Mammary epithelial cell (primary cell): ENCODE results near the gene ARFGAP2.

ENCODE experiments used
- CTCF ChIP-seq, 2 donors: IDR thresholded peaks in 1 of 2; conservative IDR thresholded peaks in 1 of 2; 2 replicates each; pipeline ENCODE4 v1.5.1; 2011 to 2012; ENCODE audit warnings: inconsistent platforms in 2 of 2, low read length in 2 of 2, mild to moderate bottlenecking in 2 of 2, control low read depth in 1 of 2, low read depth in 1 of 2; ENCODE audit not compliant: insufficient read depth in 1 of 2; ENCODE audit errors: extremely low read depth in 1 of 2
- EZH2 ChIP-seq: IDR thresholded peaks from 2 replicates; pipeline ENCODE4 v1.6.1; 2012; ENCODE audit warnings: low read length, inconsistent platforms, borderline replicate concordance

GRCh38 chr11:47185305-47186075 is 8.8 kb upstream of the ARFGAP2 start:
- no peak for TF ChIP-seq CTCF (conservative IDR thresholded peaks at IDR 0.05 in 1 of 2, IDR thresholded peaks at IDR 0.05 in 1 of 2; ENCODE audit: extremely low read depth in 1 of 2, insufficient read depth in 1 of 2, low read depth in 1 of 2, low read length in 2 of 2)
- TF ChIP-seq EZH2 = no peak
